ENCODE measurements around the gene KY. TPM values are rescaled to one million over a fixed set of nuclear protein-coding genes. Genes with fewer than 3 reads are reported as not detected.

The KY gene
- total RNA-seq, 1 donor from 2014 or later = not detected

- Mint-ChIP-seq H3K4me1 (no peaks in the 10 kb centered on the region), H3K36me3 (ENCODE audit: low read depth) (no peaks in the 10 kb centered on the region), H3K4me3 (no peak overlapping the region), H3K27me3 (peaks cover 3% of the 10 kb centered on the region), H3K9me3 (no peaks in the 10 kb centered on the region), H3K27ac (no peak overlapping the region)
- CTCF ChIA-PET = no interaction called here
- intact Hi-C loops (cut with micrococcal nuclease) = no loop called here
- POLR2A ChIA-PET = no interaction called here
- TF ChIP-seq, protein P1, sequence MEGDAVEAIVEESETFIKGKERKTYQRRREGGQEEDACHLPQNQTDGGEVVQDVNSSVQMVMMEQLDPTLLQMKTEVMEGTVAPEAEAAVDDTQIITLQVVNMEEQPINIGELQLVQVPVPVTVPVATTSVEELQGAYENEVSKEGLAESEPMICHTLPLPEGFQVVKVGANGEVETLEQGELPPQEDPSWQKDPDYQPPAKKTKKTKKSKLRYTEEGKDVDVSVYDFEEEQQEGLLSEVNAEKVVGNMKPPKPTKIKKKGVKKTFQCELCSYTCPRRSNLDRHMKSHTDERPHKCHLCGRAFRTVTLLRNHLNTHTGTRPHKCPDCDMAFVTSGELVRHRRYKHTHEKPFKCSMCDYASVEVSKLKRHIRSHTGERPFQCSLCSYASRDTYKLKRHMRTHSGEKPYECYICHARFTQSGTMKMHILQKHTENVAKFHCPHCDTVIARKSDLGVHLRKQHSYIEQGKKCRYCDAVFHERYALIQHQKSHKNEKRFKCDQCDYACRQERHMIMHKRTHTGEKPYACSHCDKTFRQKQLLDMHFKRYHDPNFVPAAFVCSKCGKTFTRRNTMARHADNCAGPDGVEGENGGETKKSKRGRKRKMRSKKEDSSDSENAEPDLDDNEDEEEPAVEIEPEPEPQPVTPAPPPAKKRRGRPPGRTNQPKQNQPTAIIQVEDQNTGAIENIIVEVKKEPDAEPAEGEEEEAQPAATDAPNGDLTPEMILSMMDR (IDR thresholded peaks at IDR 0.05) = no peak
- DNase-seq (no peak), ATAC-seq (ENCODE audit: low read depth) (no peak)
Measured at GRCh38 chr3:134608771-134609435, 41.9 kb downstream of the KY start.

GRCh38 chr3:134608023-134608770 lies 42.6 kb downstream of the KY start:
- Mint-ChIP-seq H3K4me1 (no peaks in the 10 kb centered on the region), H3K27ac (no peak overlapping the region), H3K36me3 (ENCODE audit: low read depth) (no peaks in the 10 kb centered on the region), H3K4me3 (no peak overlapping the region), H3K9me3 (no peaks in the 10 kb centered on the region), H3K27me3 (peaks cover 3% of the 10 kb centered on the region)
- ChIA-PET POLR2A (no interaction called here), CTCF (no interaction called here)
- ATAC-seq (ENCODE audit: low read depth) (no peak), DNase-seq (no peak)
- intact Hi-C loops (cut with micrococcal nuclease) = no loop called here
- TF ChIP-seq, protein P1 (IDR thresholded peaks at IDR 0.05) = no peak

- ChIA-PET POLR2A (interaction anchor here (0.7 kb wide), 1 partner anchor 14 kb away, joined by 3 read pairs; no protein-coding TSS in a partner anchor), CTCF (no interaction called here)
- H3K27me3 Mint-ChIP-seq = peaks cover 3% of the 10 kb centered on the region
- H3K4me1 Mint-ChIP-seq = no peaks in the 10 kb centered on the region
- ATAC-seq (ENCODE audit: low read depth) (no peak), DNase-seq (no peak)
- intact Hi-C loops (cut with micrococcal nuclease) = no loop called here
- no peak overlapping the region for H3K4me3 Mint-ChIP-seq
- no peak overlapping the region for H3K27ac Mint-ChIP-seq
- H3K36me3 Mint-ChIP-seq (ENCODE audit: low read depth) = no peaks in the 10 kb centered on the region
- no peaks in the 10 kb centered on the region for H3K9me3 Mint-ChIP-seq
- TF ChIP-seq, protein P1 (IDR thresholded peaks at IDR 0.05) = no peak
Measured at GRCh38 chr3:134607054-134608022, 43.5 kb downstream of the KY start.

DNA sequence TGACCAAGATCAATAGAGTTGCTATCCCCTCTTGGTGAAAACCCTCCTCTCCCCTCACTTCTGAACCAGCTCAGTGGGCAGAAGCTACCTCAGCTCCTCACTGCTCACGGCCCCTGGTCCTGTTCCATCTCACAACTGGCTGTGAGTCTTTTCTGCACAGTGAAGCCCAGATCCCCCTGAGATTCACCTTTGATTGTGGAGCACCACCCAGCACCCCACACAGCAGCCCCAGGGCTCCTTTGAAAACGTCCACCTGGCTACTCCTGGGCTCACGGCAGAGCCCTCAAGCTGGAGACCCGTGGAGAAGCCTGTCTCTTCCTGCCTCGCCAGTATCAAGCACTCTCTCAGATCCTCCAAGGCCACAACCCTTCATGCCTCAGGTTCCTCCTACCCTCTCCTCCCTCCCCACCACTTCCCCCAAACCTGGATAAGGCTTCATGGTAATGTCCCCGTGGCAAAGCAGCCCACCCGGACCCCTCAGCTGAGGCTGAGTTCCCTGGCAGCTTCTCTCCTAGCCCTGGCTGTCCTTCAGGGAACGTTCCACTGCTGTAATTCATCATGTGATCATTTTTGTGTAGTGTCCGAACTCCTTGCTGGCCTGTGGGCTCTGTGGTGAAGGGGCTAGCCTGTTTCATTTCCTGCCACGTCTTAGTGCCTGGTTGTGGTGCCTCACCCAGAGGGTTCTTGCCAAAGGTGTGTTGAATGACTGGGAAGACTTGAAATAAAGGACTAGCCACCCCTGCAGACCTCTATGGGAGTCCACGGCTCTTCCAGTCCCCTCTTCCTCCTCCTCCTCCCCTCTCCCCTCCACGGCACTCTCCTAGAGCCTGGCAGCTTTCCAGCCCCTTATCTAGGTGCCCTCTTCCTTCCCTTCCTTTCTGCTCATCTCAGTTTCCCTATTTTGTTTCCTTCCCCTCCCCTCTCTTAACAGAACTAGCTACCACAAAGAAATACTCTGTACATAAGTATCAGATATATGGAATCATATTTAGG lies 44.5 kb downstream of the KY start:
- ATAC-seq (ENCODE audit: low read depth) = no peak
- Mint-ChIP-seq H3K36me3 (ENCODE audit: low read depth) (no peaks in the 10 kb centered on the region), H3K27me3 (peaks cover 3% of the 10 kb centered on the region), H3K4me1 (no peaks in the 10 kb centered on the region), H3K4me3 (no peak overlapping the region), H3K9me3 (no peaks in the 10 kb centered on the region), H3K27ac (no peak overlapping the region)
- CTCF ChIA-PET = no interaction called here
- TF ChIP-seq, protein P1 (IDR thresholded peaks at IDR 0.05) = no peak
- POLR2A ChIA-PET = interaction anchor here (0.7 kb wide), 1 partner anchor 13 kb away, joined by 3 read pairs; no protein-coding TSS in a partner anchor
- intact Hi-C loops (cut with micrococcal nuclease) = no loop called here
- no peak for DNase-seq

All from activated B cell treated with CpG ODN at 0.5 μM for 24 hours (primary cell).